H4 (cell line): ENCODE measurements around the gene NKX1-2. TPM values are rescaled to one million over a fixed set of nuclear protein-coding genes. Genes with fewer than 3 reads are reported as not detected.
A peak's percentile ranks its signal among the peaks of the same experiment; 100 is the strongest.

ENCODE experiments used
- DNase-seq: peaks from one replicate; pipeline ENCODE4 v3.0.0-alpha.2; 2015; ENCODE audit warnings: low spot score
- total RNA-seq: library from RNA; depleted of rRNA; stranded (reverse); fragments of >200 nt; shearing (Covaris generic); gene quantifications from 2 replicates; pipeline ENCODE4 v1.2.3, GENCODE V29; 2014; rRNA removed

NKX1-2 gene
- total RNA-seq, 1 experiment from 2014 or later, result not detected

DNA sequence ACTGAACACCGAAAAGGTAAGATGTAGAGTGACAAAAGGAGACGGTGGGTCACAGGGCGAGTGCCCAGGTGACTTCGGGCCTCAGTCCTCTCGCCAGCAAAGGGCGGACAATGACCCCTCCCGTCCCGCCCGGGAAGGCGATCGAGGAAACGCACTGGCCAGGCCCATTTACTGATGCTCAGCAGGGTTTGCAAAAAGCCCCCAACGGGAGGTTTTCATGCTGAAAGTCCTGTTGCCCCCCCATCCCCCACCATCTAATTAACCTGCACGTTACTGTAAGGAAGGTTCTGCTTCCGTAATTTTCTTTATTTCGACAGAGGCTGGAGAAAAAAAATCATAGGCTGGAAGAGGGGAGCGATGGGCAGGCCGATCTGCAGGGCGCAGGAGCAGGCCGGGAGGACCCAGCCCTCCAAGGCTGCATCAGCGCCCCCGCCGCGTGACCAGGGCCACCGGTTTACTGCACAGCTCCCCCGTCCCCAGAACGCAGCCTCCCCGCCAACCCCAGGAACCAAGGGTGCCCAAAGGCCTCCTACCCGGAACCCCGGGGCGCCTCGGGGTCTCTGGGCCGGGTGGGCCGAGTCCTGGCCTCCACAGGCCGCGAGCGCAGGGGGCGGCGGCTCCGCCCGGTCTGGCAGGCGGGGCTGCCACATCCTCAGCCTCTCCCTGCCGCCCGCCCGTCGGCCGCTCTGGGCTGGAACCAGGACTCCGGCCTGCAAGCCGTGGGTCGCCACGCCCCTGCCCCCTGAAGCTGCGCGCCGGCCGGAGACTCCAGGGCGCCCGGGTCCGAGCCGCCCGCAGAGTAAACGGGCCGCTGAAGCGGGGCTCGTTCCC, 31.7 kb downstream of the NKX1-2 start:
- DNase-seq, result peak; percentile 23

DNA sequence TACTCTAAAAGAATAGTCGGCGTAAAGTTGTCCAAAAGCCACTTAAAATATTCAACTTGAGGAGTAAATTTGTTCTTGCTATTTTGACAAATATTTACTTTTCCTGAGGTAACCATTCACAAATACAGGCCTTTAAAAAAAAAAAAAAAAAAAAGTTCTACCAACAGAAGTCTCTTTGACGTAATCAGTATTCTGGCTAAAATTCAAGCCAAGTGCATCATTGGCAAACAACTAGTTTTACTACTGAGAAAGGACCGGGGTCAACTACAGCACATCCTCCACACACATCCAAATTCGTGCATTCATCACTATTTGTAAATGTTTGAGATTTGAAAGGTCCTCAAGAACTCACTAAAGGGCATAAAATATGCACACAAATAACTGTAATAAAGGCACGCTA, 33.1 kb downstream of the NKX1-2 start:
- DNase-seq, result no peak

DNA sequence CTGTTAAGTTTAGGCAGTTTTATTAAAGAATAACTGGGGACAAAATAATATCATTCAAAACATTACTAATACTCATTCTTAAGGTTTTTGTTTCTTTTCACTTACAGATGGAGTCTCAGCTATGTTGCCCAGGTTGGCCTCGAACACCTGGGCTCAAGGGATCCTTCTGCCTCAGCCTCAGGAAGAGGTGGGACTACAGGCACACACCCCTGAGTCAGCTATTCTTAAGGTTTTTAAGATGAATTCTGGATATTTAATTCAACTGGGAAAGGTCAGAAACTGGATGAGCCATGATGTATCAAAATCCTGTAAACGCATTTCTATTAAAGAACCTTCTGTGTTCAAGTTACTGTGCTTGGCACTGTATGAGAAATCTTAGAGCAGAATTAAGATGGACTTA, 34.6 kb downstream of the NKX1-2 start:
- DNase-seq, result no peak

GRCh38 chr10:124414076-124414475, 35.8 kb downstream of the NKX1-2 start:
- DNase-seq, result no peak

- DNase-seq, result no peak
These were observed 40.1 kb downstream of the NKX1-2 start for GRCh38 chr10:124409696-124410095.

DNA sequence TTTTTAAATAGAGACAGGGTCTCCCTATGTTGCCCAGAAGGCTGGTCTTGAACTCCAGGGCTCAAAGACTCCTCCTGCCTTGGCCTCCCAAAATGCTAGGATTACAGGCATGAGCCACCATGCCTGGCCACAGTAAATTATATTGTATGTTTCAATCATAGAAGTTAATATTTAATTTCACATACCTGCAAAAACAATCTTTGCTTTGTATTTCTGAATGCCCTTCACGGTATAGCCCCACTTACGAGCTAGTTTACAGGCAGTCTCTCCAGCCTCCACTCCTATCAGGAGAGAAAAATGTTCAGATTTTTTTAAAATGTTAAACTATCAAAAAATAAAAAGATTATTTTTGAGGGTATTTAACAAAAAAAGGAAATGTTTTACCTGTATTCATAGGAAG, 41.5 kb downstream of the NKX1-2 start:
- DNase-seq, result no peak

- no peak for DNase-seq
These were observed 42.4 kb downstream of the NKX1-2 start for GRCh38 chr10:124407456-124407855.

DNA sequence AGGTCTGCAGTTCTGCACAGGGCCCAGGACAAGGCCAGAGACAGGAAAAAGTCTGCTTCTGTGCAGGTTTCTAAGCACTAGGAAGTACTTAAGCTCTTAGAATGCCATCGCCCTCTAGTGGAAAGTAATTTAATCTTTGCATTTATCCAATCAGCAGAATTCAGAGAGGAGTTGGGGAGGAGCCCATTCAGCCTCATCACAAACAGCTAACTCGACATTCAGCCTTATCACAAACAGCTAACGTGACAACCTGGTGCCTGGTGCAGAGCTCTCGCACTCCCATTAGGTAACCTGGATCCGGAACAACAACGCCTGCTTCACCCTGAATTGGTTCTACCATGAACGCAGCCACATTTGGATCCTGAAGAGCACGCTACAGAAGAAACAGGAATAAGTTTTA, 46.3 kb downstream of the NKX1-2 start:
- peak; percentile 82 for DNase-seq

- no peak for DNase-seq
These were observed 47.6 kb downstream of the NKX1-2 start for GRCh38 chr10:124402273-124402672.

DNA sequence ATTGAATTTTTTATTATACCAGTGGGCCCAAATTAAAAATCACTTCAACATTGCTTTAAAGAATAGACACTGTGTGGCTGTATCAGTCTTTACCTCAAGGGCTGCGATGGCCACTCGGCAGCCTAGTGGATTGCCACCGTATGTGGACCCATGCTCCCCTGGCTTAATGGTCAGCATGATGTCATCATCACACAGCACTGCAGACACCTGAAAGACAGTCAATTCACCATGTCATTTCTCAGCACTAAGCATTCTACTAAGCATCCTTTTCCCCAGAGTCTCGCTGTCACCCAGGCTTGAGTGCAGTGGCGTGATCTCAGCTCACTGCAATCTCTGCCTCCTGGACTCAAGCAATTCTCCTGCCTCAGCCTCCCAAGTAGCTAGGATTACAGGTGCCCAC, 48.2 kb downstream of the NKX1-2 start:
- DNase-seq, result no peak

Other genes with a start within 250 kb of the NKX1-2 start
- gene OAT, start 31.1 kb downstream of the NKX1-2 start, total RNA-seq, result 198 and 200 TPM in 2 replicates
- gene LHPP, start 11.8 kb upstream of the NKX1-2 start, total RNA-seq, result 8.2 and 20.3 TPM in 2 replicates